Measurements from ENCODE around the gene IQGAP2.

Gene IQGAP2

DNA sequence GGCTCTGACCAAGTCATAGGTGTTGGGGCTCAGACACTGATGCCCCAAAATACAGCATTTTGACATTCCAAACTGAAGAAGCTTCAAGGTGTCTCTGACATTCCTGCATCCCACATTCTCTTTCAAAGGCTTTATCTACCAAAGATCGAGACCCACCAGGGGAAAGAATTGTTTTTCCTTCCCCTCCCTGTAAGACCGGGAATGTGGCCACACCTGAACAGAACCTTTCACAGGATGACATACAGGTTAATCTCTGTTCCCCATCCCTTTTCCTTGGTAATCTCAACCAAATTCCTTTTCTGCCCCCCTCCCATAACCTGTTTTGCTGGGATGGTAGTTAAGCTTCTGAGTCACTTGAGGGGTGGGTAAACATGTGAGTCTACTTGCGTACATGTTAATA lies 72.3 kb downstream of the IQGAP2 start:
- no peak for DNase-seq (ENCODE audit: low read depth in 3 of 3)

DNA sequence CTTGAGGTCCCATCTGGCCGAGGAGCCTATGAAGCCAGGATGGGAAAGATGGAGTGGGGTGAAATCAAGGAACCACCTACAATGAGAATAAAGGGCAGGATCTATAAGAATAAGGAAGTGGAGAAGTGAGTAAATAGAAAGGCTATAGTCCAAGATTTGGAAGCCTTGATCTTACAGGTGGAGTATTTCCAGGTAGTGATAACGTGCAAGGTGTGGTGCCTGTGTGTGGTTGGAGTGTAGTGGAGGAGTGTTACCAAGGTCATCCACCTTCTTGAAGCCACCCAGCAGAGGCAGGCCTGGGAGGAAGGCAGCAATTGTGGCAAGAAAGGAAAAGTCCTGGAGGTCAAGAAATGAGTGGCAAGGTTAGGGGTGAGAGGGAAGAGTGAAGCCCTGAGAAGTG lies 72.9 kb downstream of the IQGAP2 start:
- DNase-seq (ENCODE audit: low read depth in 3 of 3) = no peak

DNA sequence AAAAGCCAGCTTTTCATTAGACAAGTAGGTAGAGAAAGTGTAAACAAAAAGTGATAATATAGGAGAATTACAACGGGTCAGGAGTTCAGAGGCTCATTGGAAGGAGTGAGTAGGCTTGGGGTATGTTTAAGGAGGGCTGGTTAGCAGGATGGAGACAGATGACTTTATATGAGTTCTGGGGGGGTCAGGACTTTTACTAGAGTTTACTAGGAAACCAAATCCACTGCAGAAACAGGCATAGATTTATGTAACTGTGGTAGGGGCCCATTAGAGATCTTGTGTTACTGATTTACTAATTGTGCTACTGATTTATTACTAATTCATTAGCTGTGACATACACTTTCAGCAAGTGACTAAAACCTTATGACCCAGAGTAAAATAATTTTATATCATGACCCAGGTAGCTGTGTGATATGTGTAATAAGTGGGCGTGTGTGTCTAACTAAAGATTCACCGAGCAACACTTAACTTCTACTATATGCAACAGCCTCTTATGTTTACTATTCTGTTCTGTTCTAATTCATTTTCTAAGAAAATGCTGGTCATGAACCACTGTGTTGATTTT lies 73.5 kb downstream of the IQGAP2 start:
- no peak for DNase-seq (ENCODE audit: low read depth in 3 of 3)

DNA sequence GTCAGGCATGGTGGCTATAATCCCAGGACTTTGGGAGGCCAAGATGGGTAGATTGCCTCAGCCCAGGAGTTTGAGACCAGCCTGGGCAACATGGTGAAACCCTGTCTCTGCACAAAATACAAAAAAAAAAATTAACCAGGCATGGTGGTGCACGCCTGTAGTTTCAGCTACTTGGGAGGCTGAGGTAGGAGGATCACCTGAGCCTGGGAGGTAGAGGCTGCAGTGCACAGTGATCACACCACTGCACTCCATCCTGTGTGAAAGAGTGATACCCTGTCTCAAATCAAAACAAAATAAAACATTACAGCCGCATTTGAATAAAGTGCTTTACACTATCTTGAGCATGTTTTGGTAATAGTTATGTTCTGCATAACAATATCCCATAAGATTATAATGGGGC lies 74.0 kb downstream of the IQGAP2 start:
- no peak for DNase-seq (ENCODE audit: low read depth in 3 of 3)

DNA sequence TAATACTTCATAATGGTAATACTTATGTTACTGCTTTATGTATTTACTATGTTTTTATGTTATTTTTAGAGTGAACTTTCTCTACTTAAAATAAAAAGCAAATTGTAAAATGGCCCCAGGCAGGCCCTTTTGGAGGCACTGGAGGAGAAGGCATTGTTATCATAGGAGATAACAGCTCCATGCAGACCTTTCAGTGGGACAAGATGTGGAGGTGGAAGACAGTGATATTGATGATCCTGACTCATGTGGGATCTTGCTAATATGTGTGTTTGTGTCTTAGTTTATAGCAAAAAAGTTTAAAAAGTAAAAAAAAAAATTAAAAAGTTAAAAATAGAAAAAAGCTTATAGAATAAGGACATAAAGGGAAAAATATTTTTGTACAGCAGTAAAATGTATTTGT lies 74.5 kb downstream of the IQGAP2 start:
- DNase-seq (ENCODE audit: low read depth in 3 of 3) = no peak

DNA sequence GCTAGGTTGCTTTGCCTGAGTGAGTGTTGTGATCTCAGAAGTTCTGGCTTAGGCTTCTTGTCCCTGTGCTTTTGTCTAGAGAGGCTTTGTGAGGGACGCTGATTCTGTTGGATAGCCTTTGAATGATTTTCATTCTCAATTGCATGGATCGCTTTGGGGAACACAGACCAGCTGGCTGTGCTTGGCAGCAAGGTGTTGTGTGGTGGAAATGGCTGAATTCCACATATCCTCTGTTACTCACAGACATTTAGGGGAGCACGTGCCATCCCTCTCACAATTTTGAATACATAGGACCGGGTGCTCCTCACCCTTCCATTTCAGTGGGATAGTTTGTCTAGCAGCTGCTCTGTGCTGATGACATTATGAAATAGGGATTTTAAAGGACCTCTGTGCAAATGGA lies 76.2 kb downstream of the IQGAP2 start:
- no peak for DNase-seq (ENCODE audit: low read depth in 3 of 3)

DNA sequence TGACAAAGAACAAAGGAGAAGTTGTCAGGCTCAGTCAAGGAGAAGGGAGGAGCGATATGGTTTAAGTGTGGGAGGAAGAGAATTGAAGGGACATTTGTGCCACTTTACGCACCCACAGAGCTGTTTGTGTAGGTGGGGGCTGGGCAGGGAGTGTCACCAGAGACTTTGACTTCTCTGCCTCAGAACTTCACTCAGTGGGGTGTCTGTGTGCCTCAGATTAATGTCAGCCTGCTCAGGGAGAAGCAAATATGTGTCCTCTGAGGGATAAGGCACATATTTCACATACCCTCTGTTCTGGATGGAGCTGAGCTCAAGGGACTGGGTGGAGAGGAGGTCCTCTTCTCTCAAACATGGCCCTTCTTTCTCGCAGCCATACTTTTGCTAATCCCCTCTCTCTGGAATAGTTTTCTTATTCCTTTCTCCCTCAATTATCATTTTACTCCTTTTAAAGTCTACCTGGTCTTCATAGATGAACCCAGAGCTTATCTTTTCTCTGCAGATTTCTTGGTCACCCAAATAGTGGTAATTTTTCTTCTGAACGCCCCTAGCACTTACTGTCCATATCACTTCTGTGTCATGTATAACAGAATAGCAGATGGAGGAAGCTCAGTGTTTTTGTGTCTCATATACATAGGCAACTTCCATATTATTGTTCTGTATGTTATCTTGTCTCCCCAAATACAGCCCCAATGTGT lies 77.0 kb downstream of the IQGAP2 start:
- DNase-seq (ENCODE audit: low read depth in 3 of 3) = no peak

DNA sequence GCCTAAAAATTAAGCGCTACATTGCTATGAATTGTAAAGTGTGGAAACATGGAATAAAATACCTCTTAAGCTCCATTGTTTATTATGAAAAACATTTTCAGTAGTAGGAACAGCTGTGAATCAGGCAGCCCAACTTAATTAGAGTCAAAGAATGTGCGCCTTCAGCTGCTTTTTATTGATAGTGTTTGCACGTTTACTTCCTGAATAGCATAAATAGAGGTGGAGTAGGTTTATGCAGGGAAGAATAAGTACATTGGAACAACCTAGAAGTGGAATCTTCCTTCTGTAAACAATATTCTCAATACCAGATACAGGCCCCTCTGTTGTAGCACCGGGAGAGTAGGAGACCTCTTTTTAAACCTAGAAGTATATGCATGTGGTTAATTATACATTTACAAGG lies 79.9 kb downstream of the IQGAP2 start:
- DNase-seq (ENCODE audit: low read depth in 3 of 3) = no peak

DNA sequence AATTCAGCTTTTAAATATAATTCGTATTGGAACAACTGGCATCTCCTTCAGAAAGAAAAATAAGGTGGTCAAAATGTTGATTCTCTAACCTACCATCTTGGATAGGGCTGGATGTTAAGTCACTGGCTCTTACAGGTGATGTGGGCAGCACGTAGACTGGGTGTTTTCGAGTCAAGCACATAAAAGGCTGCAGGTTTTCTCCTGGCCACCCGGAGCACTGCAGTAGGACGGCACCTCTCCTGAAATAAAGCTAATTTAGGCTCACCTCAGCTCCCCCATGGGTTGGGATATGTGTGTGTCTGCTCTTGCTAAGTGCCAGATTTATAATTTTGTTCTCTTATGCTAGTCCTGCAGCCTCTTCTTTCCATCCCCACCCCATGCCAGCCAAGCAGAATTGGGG lies 80.3 kb downstream of the IQGAP2 start:
- no peak for DNase-seq (ENCODE audit: low read depth in 3 of 3)

DNA sequence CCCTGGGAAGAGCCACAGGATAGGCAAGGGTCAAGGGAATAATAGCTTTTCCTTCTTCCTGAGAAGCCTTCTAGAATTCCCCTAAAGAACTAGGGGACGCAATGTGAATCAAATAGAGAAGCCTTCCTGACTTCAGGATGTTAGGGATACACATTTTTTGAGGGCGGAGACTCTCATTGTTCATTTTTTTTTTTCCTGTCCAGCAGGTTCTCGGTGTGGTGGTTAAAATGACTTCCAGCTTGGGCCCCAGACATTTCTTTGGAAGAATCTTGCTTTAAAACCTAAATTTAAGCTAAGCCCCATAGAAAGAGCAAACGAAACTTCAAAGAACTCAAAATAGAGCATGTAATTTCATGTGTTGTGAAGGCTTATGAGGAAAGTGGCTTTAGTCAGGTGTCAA lies 80.8 kb downstream of the IQGAP2 start:
- DNase-seq (ENCODE audit: low read depth in 3 of 3) = no peak

DNA sequence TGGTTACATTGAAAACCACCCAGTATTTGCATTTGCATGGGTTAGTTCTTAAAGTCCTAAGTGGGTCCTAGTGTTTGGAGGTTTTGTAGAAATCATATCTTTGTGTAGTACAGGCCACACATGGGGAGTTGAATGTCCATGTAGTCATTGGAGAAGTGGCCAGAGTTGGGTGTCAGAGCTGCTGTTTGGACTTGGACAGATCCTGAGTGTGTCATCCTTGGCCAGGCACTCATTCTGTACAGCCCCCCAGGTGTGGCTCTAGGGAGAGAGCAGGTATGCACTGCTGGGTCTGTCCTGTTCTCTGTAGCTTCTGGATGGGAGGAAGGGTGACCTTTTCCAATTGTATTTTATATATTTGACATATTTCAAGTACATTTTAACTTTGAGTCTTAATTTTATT lies 82.4 kb downstream of the IQGAP2 start:
- no peak for DNase-seq (ENCODE audit: low read depth in 3 of 3)

DNA sequence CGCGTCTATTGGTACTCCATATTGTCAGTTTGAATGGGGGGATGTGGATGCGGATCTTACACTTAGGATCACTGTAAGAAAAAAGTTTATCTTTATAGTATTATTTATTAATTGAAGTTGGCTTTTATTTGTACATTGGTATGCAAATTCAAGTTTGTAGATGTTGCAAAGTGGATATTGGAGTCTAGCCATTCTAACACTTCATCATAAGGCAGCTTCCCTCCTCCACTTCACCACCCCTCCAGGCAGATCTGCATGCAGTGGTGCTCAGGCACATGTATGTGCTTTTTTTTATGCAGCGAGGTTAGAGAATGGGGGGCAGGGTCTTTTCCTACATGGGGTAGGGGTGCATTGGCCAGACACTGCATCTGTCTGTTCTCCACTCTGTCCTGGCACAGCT lies 84.3 kb downstream of the IQGAP2 start:
- DNase-seq (ENCODE audit: low read depth in 3 of 3) = no peak

DNA sequence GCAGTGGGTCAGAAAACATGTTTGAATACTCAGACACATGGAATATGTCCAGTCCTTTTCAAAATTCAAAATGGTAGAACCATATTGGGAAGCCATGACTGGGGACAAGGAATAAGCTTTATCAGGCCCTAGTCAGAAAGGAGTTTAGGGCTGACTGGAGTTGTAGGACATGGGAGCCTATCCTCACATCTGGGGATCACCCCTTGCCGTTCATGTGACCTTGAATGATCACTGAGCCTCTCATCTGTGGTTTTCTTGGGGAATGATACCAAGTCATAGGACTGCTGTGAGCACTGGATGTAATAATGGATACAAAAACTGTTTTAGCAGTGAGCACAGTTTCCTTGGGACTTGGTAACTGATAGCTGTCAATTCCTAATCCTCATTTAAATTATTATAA lies 84.7 kb downstream of the IQGAP2 start:
- no peak for DNase-seq (ENCODE audit: low read depth in 3 of 3)

DNA sequence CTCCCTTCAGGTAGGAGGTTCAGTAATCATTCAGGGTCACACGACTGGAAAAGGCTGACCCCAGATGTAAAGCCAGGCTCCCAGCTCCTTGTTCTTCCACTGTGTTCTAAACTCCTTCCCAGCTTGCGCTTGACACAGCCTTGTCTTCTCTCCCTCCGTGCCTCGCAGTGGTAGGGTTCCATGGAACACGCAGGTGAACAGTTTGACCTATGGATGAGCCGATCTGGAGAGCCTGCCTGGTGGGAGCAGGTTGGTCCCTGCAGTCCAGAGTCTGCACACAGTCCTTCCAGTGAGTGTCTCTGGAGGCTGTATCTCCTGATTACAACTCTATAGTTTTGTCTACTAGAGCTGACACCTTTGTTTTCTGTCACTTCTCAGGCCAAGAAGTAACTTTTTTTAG lies 85.9 kb downstream of the IQGAP2 start:
- no peak for DNase-seq (ENCODE audit: low read depth in 3 of 3)

DNA sequence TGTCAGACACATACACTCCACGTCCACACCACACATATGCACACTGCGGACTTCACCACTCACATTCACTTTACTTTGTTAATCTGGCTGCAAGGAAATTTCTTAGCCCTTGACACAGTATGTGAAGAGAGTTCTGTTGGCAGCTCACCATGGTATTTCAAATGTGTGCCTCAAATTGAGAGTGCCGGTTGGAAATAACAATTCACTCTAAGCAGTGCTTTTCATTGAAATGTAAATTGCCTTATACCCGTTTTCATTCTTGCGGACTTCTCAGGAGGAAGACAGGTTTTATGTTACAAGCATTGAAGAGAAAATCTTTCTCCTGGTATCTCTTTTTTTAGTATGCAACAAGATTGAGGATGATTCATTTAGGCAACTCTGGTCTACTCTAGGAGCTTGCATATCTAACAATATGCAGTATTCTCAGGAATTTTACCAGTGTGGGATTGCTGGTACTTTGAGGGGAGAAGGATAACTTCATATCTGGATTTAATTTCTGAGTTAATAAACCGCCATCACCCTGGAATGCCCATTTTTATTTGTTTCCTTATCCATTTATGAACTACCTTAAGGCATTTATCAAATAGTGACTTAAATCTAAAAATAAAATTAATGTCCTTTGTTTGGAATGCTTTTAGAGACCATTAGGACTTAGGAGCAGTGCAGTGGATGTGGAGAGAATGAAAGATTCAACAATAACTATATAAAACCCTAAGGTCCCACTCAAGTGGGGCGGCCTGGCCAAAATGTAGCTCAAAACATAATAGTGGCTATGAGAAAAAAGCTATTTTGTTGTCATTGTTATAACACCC lies 87.0 kb downstream of the IQGAP2 start:
- DNase-seq (ENCODE audit: low read depth in 3 of 3) = no peak

DNA sequence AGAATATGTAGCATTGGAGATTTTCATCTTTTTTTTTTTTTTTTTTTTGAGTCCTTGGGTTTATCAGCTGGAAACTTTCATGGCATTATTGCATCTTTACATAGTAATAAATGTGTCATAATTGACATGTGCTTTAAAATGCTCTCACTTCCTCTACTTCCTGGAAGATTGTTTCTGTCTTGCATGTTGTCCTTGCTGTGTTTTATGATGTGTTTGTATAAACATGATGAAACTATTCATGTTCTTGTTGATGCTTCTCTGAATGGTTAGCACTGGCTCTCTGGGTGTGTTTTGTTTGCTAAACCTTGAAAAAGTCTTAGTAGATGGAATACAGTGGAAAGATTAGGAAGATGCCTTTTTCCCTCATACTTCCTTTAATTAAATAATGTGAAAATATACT lies 87.9 kb downstream of the IQGAP2 start:
- DNase-seq (ENCODE audit: low read depth in 3 of 3) = no peak

DNA sequence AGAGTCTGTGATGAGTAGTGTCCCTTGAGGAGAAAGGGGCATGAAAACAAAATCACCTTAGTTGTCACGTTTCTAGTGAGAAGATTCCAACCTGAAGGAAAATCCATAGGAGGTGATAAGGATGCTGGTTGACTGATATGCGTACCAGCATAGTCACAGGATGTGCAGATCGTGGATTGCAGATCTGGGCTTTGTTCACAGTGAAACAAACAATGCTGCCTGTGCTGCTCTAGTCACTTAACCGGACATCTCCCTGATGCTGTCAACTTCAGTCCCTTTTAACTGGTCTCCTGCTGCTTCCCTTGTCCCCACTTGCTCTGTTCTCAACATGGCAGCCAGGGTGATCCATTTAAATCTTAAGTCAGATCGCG lies 89.7 kb downstream of the IQGAP2 start:
- no peak for DNase-seq (ENCODE audit: low read depth in 3 of 3)

DNA sequence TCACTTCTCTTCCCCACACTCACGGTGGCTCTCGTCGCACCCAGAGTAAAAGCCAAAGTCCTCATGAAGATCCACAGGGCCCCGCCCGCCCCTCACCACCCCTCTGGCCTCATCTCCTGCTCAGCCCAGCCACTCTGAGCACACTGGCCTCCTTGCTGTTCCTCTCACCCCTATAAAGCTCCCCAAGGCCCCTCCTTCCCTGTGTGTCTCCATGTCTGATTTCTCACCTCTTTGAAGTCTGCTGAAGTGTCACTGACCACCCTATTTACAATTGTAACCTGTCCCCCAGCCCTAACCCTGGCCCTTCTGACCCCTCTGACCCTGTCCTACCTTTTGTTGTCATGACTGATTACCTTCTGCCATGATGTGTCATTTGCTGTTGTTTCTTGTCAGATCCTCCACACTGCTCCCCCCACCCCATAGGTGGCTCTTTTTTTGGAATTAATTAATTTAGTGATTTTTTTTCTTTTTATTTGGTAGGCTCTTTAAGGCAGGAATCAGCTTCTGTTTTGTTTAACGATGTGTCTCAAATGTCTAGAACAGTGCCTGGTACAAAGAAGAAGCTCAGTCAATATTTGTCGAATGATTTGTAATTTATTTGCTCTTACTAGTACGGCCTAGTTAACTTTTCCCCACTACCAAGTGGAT lies 90.2 kb downstream of the IQGAP2 start:
- no peak for DNase-seq (ENCODE audit: low read depth in 3 of 3)

DNA sequence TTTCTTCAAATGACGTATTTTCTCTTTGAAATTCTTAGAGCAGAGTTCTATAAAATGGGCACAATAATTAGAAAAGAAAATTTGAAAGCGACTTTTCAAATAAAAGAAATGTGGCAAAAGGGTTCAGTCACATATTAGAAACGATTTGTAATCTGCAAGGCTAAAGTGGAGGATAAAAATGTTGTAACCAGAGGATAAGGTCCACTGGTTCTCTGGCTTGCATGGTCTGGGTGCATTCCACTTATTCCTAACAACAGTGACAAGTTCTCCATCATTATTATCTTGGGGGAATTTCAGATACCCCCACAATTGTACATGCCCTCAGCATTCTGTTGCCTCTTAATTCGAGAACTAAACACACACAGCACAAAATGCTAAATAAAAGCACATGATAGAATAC lies 91.1 kb downstream of the IQGAP2 start:
- no peak for DNase-seq (ENCODE audit: low read depth in 3 of 3)

DNA sequence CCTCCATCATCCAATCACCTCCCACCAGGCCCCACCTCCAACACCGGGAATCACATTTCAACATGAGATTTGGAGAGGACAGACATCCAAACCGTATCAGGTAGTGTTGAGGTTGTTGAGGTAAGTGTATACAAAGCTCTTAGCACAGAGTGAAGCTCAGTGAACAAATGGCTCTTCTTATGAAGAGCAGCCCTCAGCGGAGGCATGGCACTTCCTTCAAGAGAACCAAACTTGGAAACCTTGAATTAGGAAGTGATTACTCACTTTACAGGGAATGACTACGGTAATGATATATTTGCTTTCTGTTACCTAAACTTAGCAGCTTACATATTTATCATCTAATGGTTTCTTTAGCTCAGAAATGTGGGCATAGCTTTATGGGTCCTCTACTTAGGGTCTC lies 92.8 kb downstream of the IQGAP2 start:
- no peak for DNase-seq (ENCODE audit: low read depth in 3 of 3)

DNA sequence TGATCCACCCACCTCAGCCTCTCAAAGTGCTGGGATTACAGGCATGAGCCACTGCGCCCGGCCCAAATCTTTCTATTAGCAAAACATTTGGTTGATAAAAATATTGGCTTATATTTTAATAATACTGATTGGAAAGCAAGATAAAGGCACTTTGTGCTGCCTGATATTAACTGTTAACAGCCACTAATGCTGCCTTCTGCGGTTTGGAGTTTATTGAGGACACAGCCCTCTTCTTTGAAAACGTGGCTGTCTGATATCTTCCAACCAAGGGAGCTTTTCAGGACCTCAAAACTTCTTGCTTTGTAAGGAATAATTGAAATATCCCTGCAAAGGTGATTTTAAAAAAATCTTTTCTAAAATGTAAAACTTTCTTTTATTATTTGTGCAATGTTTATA lies 94.0 kb downstream of the IQGAP2 start:
- DNase-seq (ENCODE audit: low read depth in 3 of 3) = no peak

DNA sequence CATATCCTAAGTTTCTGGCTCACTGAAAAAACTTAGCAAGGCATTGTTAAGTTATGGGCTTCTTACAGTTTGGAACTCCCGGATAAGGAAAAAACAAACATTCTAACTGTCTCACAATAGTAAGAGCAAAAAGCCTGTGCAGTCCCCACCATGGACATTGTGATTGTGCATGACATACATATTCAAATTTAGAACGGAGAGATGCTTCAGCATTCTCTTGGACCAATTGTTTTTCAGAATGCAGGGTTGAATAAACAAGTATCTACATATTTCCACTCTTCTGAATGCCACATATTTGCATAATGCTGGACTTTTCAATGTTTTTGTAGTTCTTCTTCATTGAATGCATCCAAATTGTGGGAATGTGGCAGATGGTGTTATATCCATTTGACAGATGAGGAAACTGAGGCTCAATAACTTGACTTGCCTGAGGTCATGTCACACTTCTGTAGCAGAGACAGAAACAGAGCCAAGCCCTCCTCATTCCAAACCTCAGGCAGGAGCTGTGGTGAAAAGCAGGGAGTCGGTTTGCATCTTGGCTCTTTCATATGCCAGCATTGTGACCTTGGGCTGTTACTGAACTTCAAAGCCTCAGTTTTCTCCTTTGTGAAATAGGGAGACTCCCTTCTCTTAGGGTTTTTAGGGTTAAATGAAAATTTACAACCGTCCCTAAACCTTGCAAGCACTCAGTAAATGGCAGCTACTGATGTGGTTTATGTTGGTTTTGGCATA lies 95.1 kb downstream of the IQGAP2 start:
- DNase-seq (ENCODE audit: low read depth in 3 of 3) = no peak

All from stimulated activated CD4-positive, alpha-beta T cell treated with anti-CD3 and anti-CD28 coated beads, TNF-alpha, amount 100 ng/mL, for 4 hours (primary cell).